Right lobe of liver (tissue), 4 donors: ENCODE results near the gene FNIP2.

Source experiments
- POLR2A ChIP-seq: fragments of 450-650 bp; IDR thresholded peaks from one replicate; pipeline ENCODE4 v1.6.1; 2017; ENCODE audit warnings: antibody characterized with exemption, mild to moderate bottlenecking
- TF ChIP-seq, protein P1 (sequence below), 4 donors: fragments of 200-600 bp in 3 of 4; fragments of 450-650 bp in 1 of 4; IDR thresholded peaks; one replicate each; pipeline versions ENCODE4 v1.5.1 to v1.8.0; 2016 to 2022; ENCODE audit warnings: antibody characterized with exemption in 4 of 4, mild to moderate bottlenecking in 2 of 4
- donor health status: DM: no; HTN: no; CAD: no.
- donor health status: DM: no; HTN: no; CAD: no.
- donor health status: DM: no; HTN: yes; CAD: no.

DNA sequence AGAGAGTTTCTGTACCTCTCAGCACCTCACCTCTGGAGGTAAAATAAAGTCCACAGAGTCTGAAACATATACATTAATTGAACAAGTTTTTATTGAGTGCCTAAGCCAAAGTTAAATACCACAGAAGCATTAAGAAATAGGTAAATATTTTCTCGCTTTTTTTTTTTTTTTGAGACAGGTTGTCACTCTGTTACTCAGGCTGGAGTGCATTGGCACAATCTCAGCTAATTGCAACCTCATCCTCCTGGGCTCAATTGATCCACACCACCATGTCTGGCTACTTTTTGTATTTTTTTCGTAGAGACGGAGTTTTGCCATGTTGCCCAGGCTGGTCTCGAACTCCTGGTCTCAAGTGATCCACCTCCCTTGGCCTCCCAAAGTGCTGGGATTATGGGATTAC lies 10.1 kb upstream of the FNIP2 start:
- TF ChIP-seq, protein P1, sequence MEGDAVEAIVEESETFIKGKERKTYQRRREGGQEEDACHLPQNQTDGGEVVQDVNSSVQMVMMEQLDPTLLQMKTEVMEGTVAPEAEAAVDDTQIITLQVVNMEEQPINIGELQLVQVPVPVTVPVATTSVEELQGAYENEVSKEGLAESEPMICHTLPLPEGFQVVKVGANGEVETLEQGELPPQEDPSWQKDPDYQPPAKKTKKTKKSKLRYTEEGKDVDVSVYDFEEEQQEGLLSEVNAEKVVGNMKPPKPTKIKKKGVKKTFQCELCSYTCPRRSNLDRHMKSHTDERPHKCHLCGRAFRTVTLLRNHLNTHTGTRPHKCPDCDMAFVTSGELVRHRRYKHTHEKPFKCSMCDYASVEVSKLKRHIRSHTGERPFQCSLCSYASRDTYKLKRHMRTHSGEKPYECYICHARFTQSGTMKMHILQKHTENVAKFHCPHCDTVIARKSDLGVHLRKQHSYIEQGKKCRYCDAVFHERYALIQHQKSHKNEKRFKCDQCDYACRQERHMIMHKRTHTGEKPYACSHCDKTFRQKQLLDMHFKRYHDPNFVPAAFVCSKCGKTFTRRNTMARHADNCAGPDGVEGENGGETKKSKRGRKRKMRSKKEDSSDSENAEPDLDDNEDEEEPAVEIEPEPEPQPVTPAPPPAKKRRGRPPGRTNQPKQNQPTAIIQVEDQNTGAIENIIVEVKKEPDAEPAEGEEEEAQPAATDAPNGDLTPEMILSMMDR (IDR thresholded peaks at IDR 0.05) = no peak
- no peak for TF ChIP-seq POLR2A
